ENCODE data around the gene NPM3. TPM values are rescaled to one million over a fixed set of nuclear protein-coding genes. Genes with fewer than 3 reads are reported as not detected.
A peak's percentile ranks its signal among the peaks of the same experiment; 100 is the strongest.

The NPM3 gene
- total RNA-seq, 2 donors from 2014 or later, result 108 to 148 TPM

DNA sequence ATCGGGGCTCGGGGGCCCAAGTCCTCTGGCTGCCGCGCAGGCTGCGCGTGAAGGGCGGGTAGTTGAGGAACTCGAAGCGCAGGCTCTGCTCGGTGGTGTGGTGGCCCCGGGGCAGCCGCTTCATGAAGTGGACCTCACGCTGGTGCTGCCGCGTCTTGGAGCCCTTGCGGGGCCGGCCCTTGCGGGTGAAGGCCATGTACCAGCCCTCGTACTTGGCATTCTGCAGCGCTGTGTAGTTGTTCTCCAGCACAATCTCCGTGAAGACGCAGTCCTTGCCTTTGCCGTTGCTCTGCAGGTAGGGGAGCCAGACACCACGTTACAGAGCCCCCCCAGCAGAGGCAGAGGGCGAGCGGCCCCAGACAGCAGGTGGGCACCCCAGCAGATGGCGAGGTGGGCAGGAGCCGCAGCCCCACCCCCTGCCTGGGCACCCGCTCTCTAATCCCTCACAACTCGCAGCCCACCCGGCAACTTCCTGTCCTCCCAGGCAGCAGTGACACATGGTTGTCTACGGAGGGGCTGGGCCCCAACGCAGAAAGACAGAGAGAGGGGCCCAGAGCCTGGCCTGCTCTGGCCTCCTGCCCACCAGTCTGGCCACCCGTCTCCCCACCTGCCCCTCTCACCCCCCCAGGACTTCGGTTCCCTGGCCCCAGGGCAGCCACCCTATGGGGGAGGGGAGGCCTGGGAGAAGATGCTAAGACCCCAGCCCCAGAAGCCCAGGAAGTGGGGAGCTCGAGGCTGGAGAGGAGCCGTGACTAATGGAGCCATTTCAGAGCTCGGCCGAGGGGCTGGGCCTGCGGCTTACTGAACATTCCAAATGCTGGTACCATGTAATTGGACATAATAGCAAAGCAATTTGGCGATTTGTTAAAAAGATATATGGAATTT is 12.7 kb downstream of the NPM3 start:
- Mint-ChIP-seq H3K27ac (no peak overlapping the region), H3K9me3 (no peaks in the 10 kb centered on the region), H3K36me3 (no peaks in the 10 kb centered on the region)
- DNase-seq (ENCODE audit: low spot score in 2 of 2) (peak in 1 of 2 donors; percentile 49), ATAC-seq (no peak)

GRCh38 chr10:101769541-101770180 is 13.6 kb downstream of the NPM3 start:
- ATAC-seq, result no peak
- no peaks in the 10 kb centered on the region for H3K36me3 Mint-ChIP-seq
- H3K9me3 Mint-ChIP-seq, result no peaks in the 10 kb centered on the region
- H3K27ac Mint-ChIP-seq, result no peak overlapping the region
- no peak for DNase-seq (ENCODE audit: low spot score in 2 of 2)

- no peak for ATAC-seq
- peak in 1 of 2 donors; percentile 37 for DNase-seq (ENCODE audit: low spot score in 2 of 2)
- Mint-ChIP-seq H3K27ac (peak overlapping the region in 1 of 2 donors; percentile 37), H3K9me3 (no peaks in the 10 kb centered on the region), H3K36me3 (no peaks in the 10 kb centered on the region)
Observed at GRCh38 chr10:101768791-101769170, 14.5 kb downstream of the NPM3 start.

- Mint-ChIP-seq H3K27ac (no peak overlapping the region), H3K36me3 (no peaks in the 10 kb centered on the region), H3K9me3 (no peaks in the 10 kb centered on the region)
- ATAC-seq (no peak), DNase-seq (ENCODE audit: low spot score in 2 of 2) (peak in 1 of 2 donors; percentile 35)
Observed at GRCh38 chr10:101767966-101768790, 15.1 kb downstream of the NPM3 start.

- Mint-ChIP-seq H3K9me3 (no peaks in the 10 kb centered on the region), H3K36me3 (no peaks in the 10 kb centered on the region), H3K27ac (no peak overlapping the region)
- ATAC-seq (no peak), DNase-seq (ENCODE audit: low spot score in 2 of 2) (peak in 1 of 2 donors; percentile 35)
Observed at GRCh38 chr10:101767600-101767945, 15.7 kb downstream of the NPM3 start.

DNA sequence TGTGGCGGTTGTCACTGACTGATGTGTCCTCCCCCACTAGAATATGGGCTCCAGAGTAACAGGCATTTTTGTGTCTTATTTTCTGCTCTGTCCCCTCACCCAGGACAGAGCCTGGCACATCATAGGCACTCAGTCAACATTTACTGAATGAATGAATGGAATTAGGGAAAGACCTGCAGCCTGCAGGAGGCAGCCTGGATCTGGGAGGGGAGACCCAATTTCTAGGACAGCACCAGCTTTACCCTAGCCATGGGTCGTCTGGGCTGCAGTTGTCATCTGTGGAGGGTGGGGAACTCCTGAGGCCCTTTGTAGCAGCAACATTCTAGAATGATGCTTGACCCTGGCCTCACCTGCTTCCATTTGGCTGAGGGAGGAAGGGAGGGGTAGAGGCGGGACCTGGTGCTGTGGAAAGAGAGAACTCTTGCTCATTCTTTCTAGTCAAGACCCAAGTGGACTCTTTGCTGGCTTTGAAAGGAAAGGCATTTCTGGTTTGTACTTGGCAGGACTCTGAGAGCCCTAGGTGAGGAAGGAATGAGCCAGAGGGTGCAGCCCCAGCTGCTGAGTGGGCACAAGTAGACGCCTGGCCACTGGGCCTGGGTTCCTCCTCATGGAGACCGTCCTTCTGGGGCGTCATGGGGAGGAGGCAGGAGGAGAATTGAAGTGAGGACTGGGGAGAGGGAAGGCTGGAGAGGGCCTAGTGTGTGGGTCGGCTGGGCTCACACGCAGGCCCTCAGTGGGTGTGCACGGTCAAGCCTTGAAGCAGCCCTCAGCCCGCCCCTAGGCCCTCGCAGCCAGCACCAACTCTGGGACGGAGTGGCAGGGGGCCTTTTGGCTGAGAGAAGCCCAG is 16.3 kb downstream of the NPM3 start:
- Mint-ChIP-seq H3K9me3 (no peaks in the 10 kb centered on the region), H3K27ac (no peak overlapping the region), H3K36me3 (no peaks in the 10 kb centered on the region)
- ATAC-seq, result no peak
- no peak for DNase-seq (ENCODE audit: low spot score in 2 of 2)

GRCh38 chr10:101766306-101766705 is 16.9 kb downstream of the NPM3 start:
- Mint-ChIP-seq H3K36me3 (no peaks in the 10 kb centered on the region), H3K9me3 (no peaks in the 10 kb centered on the region), H3K27ac (no peak overlapping the region)
- no peak for ATAC-seq
- no peak for DNase-seq (ENCODE audit: low spot score in 2 of 2)

GRCh38 chr10:101763141-101763846 is 20.0 kb downstream of the NPM3 start:
- Mint-ChIP-seq H3K9me3 (no peaks in the 10 kb centered on the region), H3K36me3 (no peaks in the 10 kb centered on the region), H3K27ac (no peak overlapping the region)
- ATAC-seq (no peak), DNase-seq (ENCODE audit: low spot score in 2 of 2) (no peak)

DNA sequence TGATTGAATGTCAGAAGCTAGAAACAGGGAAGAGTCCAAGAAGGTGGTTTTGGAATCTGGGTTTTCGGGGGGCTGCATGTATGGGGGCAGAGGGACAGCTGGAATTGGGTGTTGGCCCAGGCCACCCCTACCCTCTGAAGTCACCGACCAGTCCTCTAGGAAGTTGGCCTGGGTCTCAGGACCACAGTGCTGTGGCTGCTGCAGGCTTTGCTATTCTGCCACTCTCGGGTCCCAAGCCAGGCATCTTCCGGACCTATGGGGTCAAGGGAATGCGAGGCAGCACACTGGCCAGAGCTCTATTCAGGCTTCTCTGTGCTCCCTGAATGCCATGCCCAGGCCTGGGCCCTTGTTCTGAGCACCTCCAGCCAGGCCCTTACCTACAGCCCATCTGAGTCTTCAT is 20.5 kb downstream of the NPM3 start:
- DNase-seq (ENCODE audit: low spot score in 2 of 2), result no peak
- H3K27ac Mint-ChIP-seq, result no peak overlapping the region
- H3K9me3 Mint-ChIP-seq, result no peaks in the 10 kb centered on the region
- no peaks in the 10 kb centered on the region for H3K36me3 Mint-ChIP-seq
- ATAC-seq, result no peak

- H3K36me3 Mint-ChIP-seq, result no peaks in the 10 kb centered on the region
- DNase-seq (ENCODE audit: low spot score in 2 of 2) (no peak), ATAC-seq (no peak)
- no peak overlapping the region for H3K27ac Mint-ChIP-seq
- no peaks in the 10 kb centered on the region for H3K9me3 Mint-ChIP-seq
Observed at GRCh38 chr10:101761226-101761625, 22.0 kb downstream of the NPM3 start.

DNA sequence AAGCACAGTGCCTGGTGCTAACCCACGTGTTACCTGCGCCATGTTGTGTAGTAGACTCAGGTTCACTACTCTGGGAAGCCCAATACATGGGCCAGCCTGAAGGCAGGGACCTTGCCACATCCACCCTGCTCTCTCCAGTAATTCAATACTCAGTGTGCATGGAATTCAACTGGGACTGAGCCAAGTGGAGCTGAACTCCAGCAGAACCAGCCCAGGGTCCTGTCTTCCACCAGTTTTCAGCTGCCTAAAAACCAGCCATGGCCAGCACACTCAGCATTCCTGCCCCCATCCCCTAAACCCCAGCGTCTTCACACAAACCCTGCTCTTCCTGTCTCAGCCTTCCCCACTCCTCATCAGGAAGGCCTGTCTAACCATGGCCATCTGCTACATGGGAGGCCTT is 22.7 kb downstream of the NPM3 start:
- DNase-seq (ENCODE audit: low spot score in 2 of 2) (no peak), ATAC-seq (no peak)
- H3K27ac Mint-ChIP-seq, result no peak overlapping the region
- H3K9me3 Mint-ChIP-seq, result no peaks in the 10 kb centered on the region
- H3K36me3 Mint-ChIP-seq, result no peaks in the 10 kb centered on the region

DNA sequence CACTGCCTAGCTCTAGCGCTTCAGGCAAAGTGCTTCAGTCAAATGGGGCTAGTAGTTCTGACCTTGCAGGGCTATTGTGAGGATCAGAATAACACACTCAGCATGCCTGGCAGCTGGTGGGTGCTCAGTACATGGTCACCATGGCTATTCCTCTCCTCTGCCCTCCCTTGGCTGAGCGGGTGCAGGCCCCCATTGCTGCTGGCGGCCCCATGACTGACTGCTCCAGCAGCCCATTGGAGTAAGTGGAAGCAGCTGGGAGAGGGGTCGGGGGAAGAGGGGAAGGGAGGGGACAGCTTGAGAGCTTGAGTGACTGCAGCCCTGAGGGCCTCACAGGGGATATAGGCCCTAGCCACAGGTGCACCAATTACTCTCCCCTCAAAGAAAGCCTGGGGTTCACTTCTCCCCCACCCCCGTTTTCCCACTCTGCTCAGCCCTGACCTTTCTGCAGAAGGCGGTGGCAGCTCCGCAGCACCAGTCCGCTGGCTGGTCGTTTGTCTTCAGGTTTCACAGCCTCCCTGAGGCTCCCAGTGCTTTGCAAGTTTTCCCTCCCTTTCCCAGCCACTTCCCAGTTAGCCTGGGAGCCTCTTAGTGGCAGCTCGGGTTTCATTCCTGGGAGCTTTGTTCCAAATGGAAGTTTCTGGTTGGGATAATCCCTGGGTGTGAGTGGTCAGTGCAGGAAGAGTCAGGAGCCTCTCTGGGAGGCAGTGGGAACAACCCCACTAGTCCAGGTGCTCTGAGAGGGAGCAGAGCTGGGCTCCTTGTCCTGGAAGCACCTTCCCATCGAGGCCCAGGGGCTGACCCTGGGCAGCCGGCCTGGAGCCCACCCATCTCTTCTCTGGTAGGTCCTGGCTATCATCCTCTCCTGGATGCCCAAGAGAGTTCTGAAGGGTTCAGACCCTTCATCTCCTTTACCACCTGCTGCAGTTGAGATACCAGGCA is 23.7 kb downstream of the NPM3 start:
- H3K9me3 Mint-ChIP-seq, result no peaks in the 10 kb centered on the region
- no peak for DNase-seq (ENCODE audit: low spot score in 2 of 2)
- ATAC-seq, result no peak
- no peak overlapping the region for H3K27ac Mint-ChIP-seq
- no peaks in the 10 kb centered on the region for H3K36me3 Mint-ChIP-seq

GRCh38 chr10:101758858-101759257 is 24.4 kb downstream of the NPM3 start:
- ATAC-seq (no peak), DNase-seq (ENCODE audit: low spot score in 2 of 2) (no peak)
- Mint-ChIP-seq H3K36me3 (no peaks in the 10 kb centered on the region), H3K27ac (no peak overlapping the region), H3K9me3 (no peaks in the 10 kb centered on the region)

DNA sequence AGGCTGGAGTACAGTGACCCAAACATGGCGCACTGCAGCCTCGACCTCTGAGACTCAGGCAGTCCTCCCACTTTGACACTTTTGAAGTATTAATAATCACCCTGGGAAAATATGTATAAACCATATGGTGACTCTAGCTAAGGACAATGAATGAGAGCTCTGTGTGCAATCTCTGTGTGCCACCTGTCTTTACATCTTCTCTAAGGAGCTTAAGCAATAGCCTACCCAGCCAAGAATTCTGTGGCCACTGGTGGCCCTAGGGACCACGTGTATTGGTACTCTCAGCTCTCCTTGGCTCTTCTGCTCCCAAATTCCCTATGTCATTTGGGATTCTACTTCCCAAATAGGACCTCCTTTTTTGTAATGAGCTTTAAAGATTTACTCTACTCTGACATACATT is 31.0 kb downstream of the NPM3 start:
- ATAC-seq, result no peak
- H3K36me3 Mint-ChIP-seq, result no peaks in the 10 kb centered on the region
- no peak overlapping the region for H3K27ac Mint-ChIP-seq
- no peak for DNase-seq (ENCODE audit: low spot score in 2 of 2)
- H3K9me3 Mint-ChIP-seq, result no peaks in the 10 kb centered on the region

Data from activated naive CD4-positive, alpha-beta T cell treated with anti-CD3 and anti-CD28 coated beads, Interleukin-2, amount 50 U/mL, for 72 hours (primary cell).